ENCODE results near the gene FALEC.

The FALEC gene

GRCh38 chr1:150535511-150536287, 20.1 kb downstream of the FALEC start:
- no peak for TF ChIP-seq CTCF (IDR thresholded peaks at IDR 0.05; ENCODE audit: insufficient read depth, low read length, missing control alignments)
- ChIA-PET CTCF (interaction anchor here (1.1 to 12.9 kb wide), 7 partner anchors 8 to 72 kb away, joined by 3 to 160 read pairs (median 19); partner anchors contain the start of genes ADAMTSL4, ECM1 and FALEC), POLR2A (interaction anchor here (0.6 to 1.2 kb wide), 2 partner anchors 28 to 294 kb away, joined by 3 read pairs; partner anchors contain the start of gene ECM1)
- H3K4me3 ChIP-seq (ENCODE audit: low read depth, low read length): no peak overlapping the region
- DNase-seq (ENCODE audit: low read depth, low spot score): no peak

- POLR2A ChIA-PET: interaction anchor here (0.8 to 1.4 kb wide), 5 partner anchors 14 to 29 kb away, joined by 3 read pairs; partner anchors contain the start of genes ECM1 and FALEC
- H3K4me3 ChIP-seq (ENCODE audit: low read depth, low read length): no peak overlapping the region
- CTCF ChIA-PET: interaction anchor here (0.9 to 12.9 kb wide), 7 partner anchors 9 to 282 kb away, joined by 3 to 160 read pairs (median 19); partner anchors contain the start of genes ADAMTSL4, ECM1 and FALEC
- no peak for DNase-seq (ENCODE audit: low read depth, low spot score)
- no peak for TF ChIP-seq CTCF (IDR thresholded peaks at IDR 0.05; ENCODE audit: insufficient read depth, low read length, missing control alignments)
Observed at GRCh38 chr1:150536836-150537731, 21.5 kb downstream of the FALEC start.

DNA sequence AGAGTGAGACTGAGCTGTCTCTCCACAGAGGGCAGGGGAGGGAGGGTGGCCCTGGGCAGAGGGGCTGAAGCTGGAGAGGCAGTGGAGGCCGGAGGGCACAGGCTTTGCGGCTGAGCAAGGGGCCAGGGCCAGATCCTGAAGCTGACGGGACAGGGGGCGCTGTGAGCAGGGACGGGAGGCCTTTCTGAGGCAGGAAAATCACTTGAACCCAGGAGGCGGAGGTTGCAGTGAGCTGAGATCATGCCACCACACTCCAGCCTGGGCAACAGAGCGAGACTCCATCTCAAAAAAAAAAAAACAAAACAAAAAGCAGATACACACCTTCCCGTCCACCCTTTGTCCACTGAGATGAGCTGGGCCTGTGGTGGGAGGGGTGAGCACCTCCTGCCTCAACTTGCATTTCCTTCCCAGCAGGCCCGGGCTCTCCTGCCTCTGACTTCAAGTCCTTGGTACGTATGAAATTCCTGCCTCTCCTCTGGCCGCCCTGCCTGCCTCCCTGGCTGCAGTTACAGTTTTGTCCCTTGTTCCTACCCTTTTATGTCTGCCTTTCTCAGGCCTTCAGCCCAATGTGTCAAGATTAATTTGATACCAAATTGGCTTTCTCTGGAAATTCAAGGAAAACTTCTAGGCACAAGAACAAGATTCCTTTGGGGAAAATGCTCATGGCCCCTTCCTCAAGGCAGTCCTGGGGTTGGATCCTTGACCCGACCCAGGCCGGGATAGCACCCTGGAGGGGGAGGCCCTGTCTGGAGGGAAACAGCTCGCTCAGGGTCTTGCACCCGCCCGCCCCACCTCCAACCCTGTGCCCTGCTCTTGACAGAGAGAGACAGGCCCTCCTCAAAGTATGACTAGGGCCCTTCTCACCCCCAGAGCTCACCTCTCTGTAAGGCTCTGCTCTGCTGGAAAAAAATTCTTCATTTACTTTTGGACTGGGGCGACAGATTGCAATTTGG, 22.5 kb downstream of the FALEC start:
- TF ChIP-seq CTCF (IDR thresholded peaks at IDR 0.05; ENCODE audit: insufficient read depth, low read length, missing control alignments): no peak
- no peak overlapping the region for H3K4me3 ChIP-seq (ENCODE audit: low read depth, low read length)
- ChIA-PET POLR2A (interaction anchor here (1.0 to 1.4 kb wide), 3 partner anchors 13 to 24 kb away, joined by 3 read pairs; partner anchors contain the start of gene FALEC), CTCF (interaction anchor here (0.8 to 12.9 kb wide), 6 partner anchors 10 to 283 kb away, joined by 3 to 160 read pairs (median 34); partner anchors contain the start of genes ADAMTSL4 and FALEC)
- no peak for DNase-seq (ENCODE audit: low read depth, low spot score)

DNA sequence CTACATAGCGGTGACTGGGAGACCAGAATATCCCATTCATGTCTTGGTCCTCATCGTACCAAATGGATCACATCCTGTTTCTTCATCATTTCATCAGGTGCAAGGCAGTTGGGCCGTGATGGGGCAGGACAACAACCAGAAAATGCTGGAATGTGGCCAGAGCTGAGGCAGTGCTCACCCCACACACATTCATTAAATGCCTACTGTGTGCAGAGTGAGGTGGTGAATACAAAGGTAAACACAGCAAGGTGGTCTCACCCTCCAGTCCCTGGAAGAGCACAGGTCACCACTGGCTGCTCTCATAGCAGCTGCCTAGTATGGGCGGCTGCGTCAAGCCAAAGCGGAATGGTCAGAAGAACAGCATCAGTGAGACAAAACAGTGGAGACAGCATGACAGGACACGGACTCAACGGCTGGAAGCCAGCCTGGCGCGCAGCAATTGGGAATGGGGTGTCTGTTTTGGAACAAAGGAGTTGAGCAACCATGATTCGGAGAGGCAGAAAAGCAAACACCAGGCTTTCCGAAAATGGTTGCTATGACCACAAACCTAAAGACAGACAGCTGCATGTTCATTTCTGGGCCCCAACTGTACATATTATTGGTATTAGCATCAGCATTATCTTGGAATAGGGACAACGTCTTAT, 28.1 kb downstream of the FALEC start:
- ChIA-PET CTCF (interaction anchor here (0.9 to 13.4 kb wide), 4 partner anchors 9 to 289 kb away, joined by 3 to 133 read pairs (median 12); no protein-coding TSS in a partner anchor), POLR2A (no interaction called here)
- no peak for DNase-seq (ENCODE audit: low read depth, low spot score)
- no peak overlapping the region for H3K4me3 ChIP-seq (ENCODE audit: low read depth, low read length)
- TF ChIP-seq CTCF (IDR thresholded peaks at IDR 0.05; ENCODE audit: insufficient read depth, low read length, missing control alignments): no peak

- CTCF ChIA-PET: interaction anchor here (0.9 to 13.4 kb wide), 4 partner anchors 9 to 289 kb away, joined by 3 to 133 read pairs (median 12); no protein-coding TSS in a partner anchor
- no peak overlapping the region for H3K4me3 ChIP-seq (ENCODE audit: low read depth, low read length)
- DNase-seq (ENCODE audit: low read depth, low spot score): no peak
- POLR2A ChIA-PET: interaction anchor here (1.1 kb wide), 1 partner anchor 16 kb away, joined by 4 read pairs; no protein-coding TSS in a partner anchor
- no peak for TF ChIP-seq CTCF (IDR thresholded peaks at IDR 0.05; ENCODE audit: insufficient read depth, low read length, missing control alignments)
Observed at GRCh38 chr1:150544204-150544603, 28.7 kb downstream of the FALEC start.
